HG03469 (cell line): ENCODE measurements around the gene FRMD6.

Experiments
- ATAC-seq: cut with Tn5 transposase; IDR thresholded peaks from one replicate; pipeline ENCODE4 v1.9.1; 2021; ENCODE audit warnings: mild to moderate bottlenecking, moderate library complexity, moderate number of reproducible peaks; ENCODE audit not compliant: unreplicated experiment

Gene FRMD6

GRCh38 chr14:51651388-51652167, at the start of gene FRMD6:
Gene FRMD6, plus strand, starts transcription at chr14:51651910. Its CDS starts 37,927 bp downstream, at chr14:51689837.
- peak; percentile 56 for ATAC-seq

GRCh38 chr14:51602310-51602709, 49.4 kb upstream of the FRMD6 start:
- no peak for ATAC-seq

- no peak for ATAC-seq
These were observed 48.2 kb upstream of the FRMD6 start for GRCh38 chr14:51603495-51603894.

GRCh38 chr14:51604073-51604472, 47.6 kb upstream of the FRMD6 start:
- no peak for ATAC-seq

- no peak for ATAC-seq
These were observed 46.1 kb upstream of the FRMD6 start for GRCh38 chr14:51605575-51605974.

GRCh38 chr14:51607711-51608110, 44.0 kb upstream of the FRMD6 start:
- no peak for ATAC-seq

- ATAC-seq, result no peak
These were observed 42.3 kb upstream of the FRMD6 start for GRCh38 chr14:51609251-51609954.

GRCh38 chr14:51609955-51610283, 41.8 kb upstream of the FRMD6 start:
- no peak for ATAC-seq

GRCh38 chr14:51610771-51611170, 40.9 kb upstream of the FRMD6 start:
- ATAC-seq, result no peak

- ATAC-seq, result no peak
These were observed 39.3 kb upstream of the FRMD6 start for GRCh38 chr14:51612449-51612848.

GRCh38 chr14:51613416-51613815, 38.3 kb upstream of the FRMD6 start:
- no peak for ATAC-seq

- no peak for ATAC-seq
These were observed 37.0 kb upstream of the FRMD6 start for GRCh38 chr14:51614707-51615106.

GRCh38 chr14:51616256-51616655, 35.5 kb upstream of the FRMD6 start:
- ATAC-seq, result no peak

GRCh38 chr14:51616724-51617409, 34.8 kb upstream of the FRMD6 start:
- no peak for ATAC-seq

- no peak for ATAC-seq
These were observed 32.1 kb upstream of the FRMD6 start for GRCh38 chr14:51619561-51619960.

- no peak for ATAC-seq
These were observed 31.7 kb upstream of the FRMD6 start for GRCh38 chr14:51620056-51620455.

- ATAC-seq, result no peak
These were observed 30.1 kb upstream of the FRMD6 start for GRCh38 chr14:51621654-51622053.

GRCh38 chr14:51622376-51622775, 29.3 kb upstream of the FRMD6 start:
- no peak for ATAC-seq

- ATAC-seq, result no peak
These were observed 26.6 kb upstream of the FRMD6 start for GRCh38 chr14:51624955-51625569.

GRCh38 chr14:51626185-51626584, 25.5 kb upstream of the FRMD6 start:
- ATAC-seq, result no peak

- no peak for ATAC-seq
These were observed 24.9 kb upstream of the FRMD6 start for GRCh38 chr14:51626788-51627187.
